ENCODE results near the gene POLR3A. TPM values are rescaled to one million over a fixed set of nuclear protein-coding genes. Genes with fewer than 3 reads are reported as not detected.

The POLR3A gene
- total RNA-seq, 2 donors from 2014 or later: 28.2 to 28.6 TPM

DNA sequence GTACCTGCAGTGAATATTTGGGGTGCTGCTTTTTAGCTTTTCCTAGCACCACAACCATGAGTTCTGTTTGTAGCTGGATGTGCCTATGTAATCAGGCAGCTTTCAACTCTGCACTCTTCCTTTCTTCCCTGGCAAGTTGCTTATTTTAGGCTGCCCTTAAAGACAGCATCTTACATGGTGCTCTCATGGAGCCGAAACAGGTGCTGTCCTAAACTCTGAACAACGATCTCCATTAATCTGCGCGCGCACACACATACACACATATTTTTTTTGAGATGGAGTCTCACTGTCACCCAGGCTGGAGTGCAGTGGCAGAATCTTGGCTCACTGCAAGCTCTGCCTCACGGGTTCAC, 13.4 kb upstream of the POLR3A start:
- Histone ChIP-seq H3K27ac (ENCODE audit: low read depth, low read length) (no peak overlapping the region), H3K27me3 (ENCODE audit: control insufficient read depth, insufficient read depth, low read length, poor library complexity, severe bottlenecking) (no peaks in the 10 kb centered on the region), H3K4me3 (ENCODE audit: low read length) (no peak overlapping the region), H3K36me3 (ENCODE audit: control insufficient read depth, insufficient read depth, low read length) (peaks cover 51% of the 10 kb centered on the region), H3K9me3 (ENCODE audit: control insufficient read depth, low read length) (no peaks in the 10 kb centered on the region), H3K4me1 (ENCODE audit: control insufficient read depth, insufficient read depth, low read length) (peaks cover 4% of the 10 kb centered on the region), H3K9ac (ENCODE audit: extremely low read depth, low read length, poor library complexity, severe bottlenecking) (no peak overlapping the region)
- DNase-seq: no peak
- Mint-ChIP-seq H3K9me3 (no peaks in the 10 kb centered on the region), H3K36me3 (ENCODE audit: low read depth) (peaks cover 51% of the 10 kb centered on the region), H3K27me3 (ENCODE audit: insufficient read depth) (no peaks in the 10 kb centered on the region), H3K4me3 (no peak overlapping the region), H3K4me1 (peaks cover 17% of the 10 kb centered on the region), H3K27ac (no peak overlapping the region)
- TF ChIP-seq CTCF (conservative IDR thresholded peaks at IDR 0.05): no peak
- WGBS, 2 experiments (ENCODE audit: insufficient coverage in 1 of 2, insufficient read length in 1 of 2): 93 to 100% methylated on average over 4 to 6 of the region's 6 CpGs

DNA sequence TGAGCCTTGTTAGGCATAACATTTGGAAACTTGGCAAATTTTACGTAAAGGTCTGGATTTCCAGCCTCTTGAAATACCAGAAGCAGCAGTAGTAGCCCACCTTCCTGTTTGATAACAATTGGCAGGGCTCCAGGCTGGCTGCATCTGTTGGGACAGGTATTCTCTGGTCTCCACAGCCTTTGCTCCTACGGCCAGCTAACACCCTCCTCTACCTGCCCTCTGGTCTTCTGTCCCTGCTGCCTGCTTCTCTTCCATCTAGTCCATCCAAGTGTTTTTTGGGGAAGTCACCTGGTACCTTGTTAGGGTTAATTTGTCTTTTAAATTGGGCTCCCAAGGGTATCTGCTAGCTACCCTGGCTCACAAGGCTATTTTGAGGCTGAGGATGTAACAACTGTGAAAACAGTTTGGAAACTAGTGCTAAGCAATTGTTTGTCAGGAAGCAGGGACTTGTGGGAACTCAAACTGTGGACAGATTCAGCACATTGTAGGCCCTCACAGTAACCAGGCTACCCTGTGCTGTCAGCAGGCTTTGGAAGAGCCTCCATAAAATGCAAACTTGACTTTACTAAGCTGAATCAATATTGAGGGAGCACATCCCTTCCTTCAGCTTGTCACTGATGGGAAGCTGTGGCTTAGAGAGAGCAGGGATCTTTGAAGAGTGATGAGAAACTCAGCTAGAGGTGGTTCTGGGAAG, 12.9 kb upstream of the POLR3A start:
- Histone ChIP-seq H3K36me3 (ENCODE audit: control insufficient read depth, insufficient read depth, low read length) (peaks cover 56% of the 10 kb centered on the region), H3K27ac (ENCODE audit: low read depth, low read length) (no peak overlapping the region), H3K9me3 (ENCODE audit: control insufficient read depth, low read length) (no peaks in the 10 kb centered on the region), H3K4me1 (ENCODE audit: control insufficient read depth, insufficient read depth, low read length) (peaks cover 7% of the 10 kb centered on the region), H3K27me3 (ENCODE audit: control insufficient read depth, insufficient read depth, low read length, poor library complexity, severe bottlenecking) (no peaks in the 10 kb centered on the region), H3K9ac (ENCODE audit: extremely low read depth, low read length, poor library complexity, severe bottlenecking) (no peak overlapping the region), H3K4me3 (ENCODE audit: low read length) (no peak overlapping the region)
- no peak for TF ChIP-seq CTCF (conservative IDR thresholded peaks at IDR 0.05)
- no peak for DNase-seq
- Mint-ChIP-seq H3K9me3 (no peaks in the 10 kb centered on the region), H3K4me3 (no peak overlapping the region), H3K36me3 (ENCODE audit: low read depth) (peaks cover 56% of the 10 kb centered on the region), H3K27me3 (ENCODE audit: insufficient read depth) (no peaks in the 10 kb centered on the region), H3K27ac (peak overlapping the region; percentile 31), H3K4me1 (peaks cover 19% of the 10 kb centered on the region)
- WGBS, 2 experiments (ENCODE audit: insufficient coverage in 1 of 2, insufficient read length in 1 of 2): 79 to 80% methylated on average over 1 to 2 of the region's 2 CpGs

- Histone ChIP-seq H3K9me3 (ENCODE audit: control insufficient read depth, low read length) (no peaks in the 10 kb centered on the region), H3K4me3 (ENCODE audit: low read length) (no peak overlapping the region), H3K27ac (ENCODE audit: low read depth, low read length) (peak overlapping the region; percentile 15), H3K9ac (ENCODE audit: extremely low read depth, low read length, poor library complexity, severe bottlenecking) (no peak overlapping the region), H3K36me3 (ENCODE audit: control insufficient read depth, insufficient read depth, low read length) (peaks cover 64% of the 10 kb centered on the region), H3K4me1 (ENCODE audit: control insufficient read depth, insufficient read depth, low read length) (peaks cover 7% of the 10 kb centered on the region), H3K27me3 (ENCODE audit: control insufficient read depth, insufficient read depth, low read length, poor library complexity, severe bottlenecking) (no peaks in the 10 kb centered on the region)
- DNase-seq: no peak
- H3K27me3 Mint-ChIP-seq (ENCODE audit: insufficient read depth): no peaks in the 10 kb centered on the region
- H3K9me3 Mint-ChIP-seq: no peaks in the 10 kb centered on the region
- H3K27ac Mint-ChIP-seq: peak overlapping the region; percentile 31
- no peak for TF ChIP-seq CTCF (conservative IDR thresholded peaks at IDR 0.05)
- WGBS, 2 experiments (ENCODE audit: insufficient coverage in 1 of 2, insufficient read length in 1 of 2): 88 to 91% methylated on average over 5 of the region's 5 CpGs
- peak overlapping the region; percentile 9 for H3K4me3 Mint-ChIP-seq
- peaks cover 26% of the 10 kb centered on the region for H3K4me1 Mint-ChIP-seq
- peaks cover 64% of the 10 kb centered on the region for H3K36me3 Mint-ChIP-seq (ENCODE audit: low read depth)
These were observed 12.1 kb upstream of the POLR3A start for GRCh38 chr10:78041170-78042057.
